Dendritic cell treated with granulocyte-macrophage colony-stimulating factor and Interleukin-4, amounts not matched to agents 40 ng/mL and 50 ng/mL, for 4 days (primary cell): Measurements from ENCODE around the gene INSIG2.

Source experiments
- H3K27ac Mint-ChIP-seq: one replicate; pipeline ENCODE4 v1.8.0; 2022; ENCODE audit warnings: mild to moderate bottlenecking, mixed read lengths
- H3K27me3 Mint-ChIP-seq: one replicate; pipeline ENCODE4 v1.8.0; 2022; ENCODE audit warnings: mild to moderate bottlenecking, mixed read lengths
- H3K36me3 Mint-ChIP-seq: one replicate; pipeline ENCODE4 v1.8.0; 2022; ENCODE audit warnings: low read depth, mixed read lengths
- H3K4me1 Mint-ChIP-seq: one replicate; pipeline ENCODE4 v1.8.0; 2022; ENCODE audit warnings: low read depth, mixed read lengths
- H3K4me3 Mint-ChIP-seq: one replicate; pipeline ENCODE4 v1.8.0; 2022; ENCODE audit warnings: mild to moderate bottlenecking, moderate library complexity, mixed read lengths
- H3K9me3 Mint-ChIP-seq: one replicate; pipeline ENCODE4 v1.8.0; 2022; ENCODE audit warnings: mixed read lengths
- intact Hi-C: fragments of 100-400 bp; cut with micrococcal nuclease; formaldehyde crosslinking; loops from one replicate; pipeline ENCODE4 v1.15.0; 2022

The INSIG2 gene

GRCh38 chr2:118145207-118145606 is 56.9 kb downstream of the INSIG2 start:
- no peaks in the 10 kb centered on the region for H3K9me3 Mint-ChIP-seq
- H3K27me3 Mint-ChIP-seq = peaks cover 2% of the 10 kb centered on the region
- no peak overlapping the region for H3K4me3 Mint-ChIP-seq
- intact Hi-C loops = loop anchor here (2.0 kb wide), 1 partner anchor 14 kb away; no protein-coding TSS in a partner anchor
- no peak overlapping the region for H3K27ac Mint-ChIP-seq
- H3K36me3 Mint-ChIP-seq = no peaks in the 10 kb centered on the region
- H3K4me1 Mint-ChIP-seq = peaks cover 4% of the 10 kb centered on the region

GRCh38 chr2:118145806-118146205 is 57.5 kb downstream of the INSIG2 start:
- peaks cover 2% of the 10 kb centered on the region for H3K27me3 Mint-ChIP-seq
- H3K9me3 Mint-ChIP-seq = no peaks in the 10 kb centered on the region
- no peak overlapping the region for H3K4me3 Mint-ChIP-seq
- peaks cover 9% of the 10 kb centered on the region for H3K4me1 Mint-ChIP-seq
- intact Hi-C loops = loop anchor here (2.0 kb wide), 1 partner anchor 13 kb away; no protein-coding TSS in a partner anchor
- H3K36me3 Mint-ChIP-seq = no peaks in the 10 kb centered on the region
- no peak overlapping the region for H3K27ac Mint-ChIP-seq

- H3K9me3 Mint-ChIP-seq = no peaks in the 10 kb centered on the region
- peaks cover 2% of the 10 kb centered on the region for H3K27me3 Mint-ChIP-seq
- H3K36me3 Mint-ChIP-seq = no peaks in the 10 kb centered on the region
- H3K27ac Mint-ChIP-seq = no peak overlapping the region
- H3K4me1 Mint-ChIP-seq = peaks cover 16% of the 10 kb centered on the region
- intact Hi-C loops = no loop called here
- H3K4me3 Mint-ChIP-seq = no peak overlapping the region
These were observed 58.3 kb downstream of the INSIG2 start for GRCh38 chr2:118146315-118147283.

GRCh38 chr2:118148133-118148532 is 59.9 kb downstream of the INSIG2 start:
- H3K27me3 Mint-ChIP-seq = peaks cover 5% of the 10 kb centered on the region
- no peak overlapping the region for H3K4me3 Mint-ChIP-seq
- H3K27ac Mint-ChIP-seq = no peak overlapping the region
- no peaks in the 10 kb centered on the region for H3K36me3 Mint-ChIP-seq
- H3K9me3 Mint-ChIP-seq = no peaks in the 10 kb centered on the region
- H3K4me1 Mint-ChIP-seq = peaks cover 16% of the 10 kb centered on the region
- intact Hi-C loops = loop anchor here (2.0 kb wide), 1 partner anchor 101 kb away; no protein-coding TSS in a partner anchor

DNA sequence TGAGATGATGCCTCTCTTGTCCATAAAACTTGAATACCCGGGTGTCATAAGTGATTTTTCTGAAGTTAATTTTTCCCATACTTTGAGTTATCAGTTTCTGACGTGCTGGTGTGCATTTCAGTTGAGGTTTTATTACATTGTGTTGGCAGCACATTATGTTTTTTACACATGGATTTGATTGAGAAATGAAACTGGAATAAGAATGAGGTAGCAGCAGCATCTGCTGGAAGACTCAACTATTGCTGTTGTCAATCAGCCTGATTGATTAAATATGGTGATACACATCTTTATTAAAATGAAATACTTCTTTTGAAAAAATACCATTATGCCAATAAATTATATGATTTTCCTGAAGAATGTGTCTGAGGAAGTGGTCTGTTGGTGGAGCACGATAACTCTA is 60.5 kb downstream of the INSIG2 start:
- peaks cover 16% of the 10 kb centered on the region for H3K4me1 Mint-ChIP-seq
- intact Hi-C loops = loop anchor here (2.0 kb wide), 1 partner anchor 102 kb away; no protein-coding TSS in a partner anchor
- no peak overlapping the region for H3K4me3 Mint-ChIP-seq
- H3K9me3 Mint-ChIP-seq = no peaks in the 10 kb centered on the region
- no peaks in the 10 kb centered on the region for H3K36me3 Mint-ChIP-seq
- H3K27ac Mint-ChIP-seq = no peak overlapping the region
- H3K27me3 Mint-ChIP-seq = peaks cover 5% of the 10 kb centered on the region

DNA sequence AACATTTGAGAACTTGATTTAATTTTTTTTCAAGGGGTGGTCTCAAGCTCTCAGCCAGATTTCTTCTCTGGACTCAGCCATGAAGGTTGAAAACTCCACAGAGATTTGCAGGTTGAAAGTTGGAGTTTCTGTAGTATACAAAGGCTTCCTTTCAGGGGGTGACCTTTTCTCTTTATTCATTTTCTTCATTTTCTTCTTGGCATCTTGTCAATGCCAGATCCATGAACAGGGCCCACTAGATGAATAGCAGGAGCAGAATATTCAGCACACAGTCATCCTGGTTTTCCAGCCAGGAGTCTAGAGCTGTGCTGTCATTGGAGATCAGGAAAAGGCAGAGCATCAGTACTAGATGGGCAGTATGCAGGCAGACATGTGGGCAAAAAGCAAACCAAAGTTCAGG is 62.0 kb downstream of the INSIG2 start:
- H3K36me3 Mint-ChIP-seq = no peaks in the 10 kb centered on the region
- H3K27ac Mint-ChIP-seq = no peak overlapping the region
- peaks cover 3% of the 10 kb centered on the region for H3K27me3 Mint-ChIP-seq
- intact Hi-C loops = no loop called here
- H3K4me3 Mint-ChIP-seq = no peak overlapping the region
- peaks cover 16% of the 10 kb centered on the region for H3K4me1 Mint-ChIP-seq
- no peaks in the 10 kb centered on the region for H3K9me3 Mint-ChIP-seq

- H3K9me3 Mint-ChIP-seq = no peaks in the 10 kb centered on the region
- intact Hi-C loops = no loop called here
- peaks cover 3% of the 10 kb centered on the region for H3K27me3 Mint-ChIP-seq
- H3K4me3 Mint-ChIP-seq = no peak overlapping the region
- H3K27ac Mint-ChIP-seq = no peak overlapping the region
- H3K36me3 Mint-ChIP-seq = no peaks in the 10 kb centered on the region
- H3K4me1 Mint-ChIP-seq = peaks cover 11% of the 10 kb centered on the region
These were observed 63.6 kb downstream of the INSIG2 start for GRCh38 chr2:118151831-118152230.

GRCh38 chr2:118153433-118153832 is 65.2 kb downstream of the INSIG2 start:
- Mint-ChIP-seq H3K27me3 (peaks cover 7% of the 10 kb centered on the region), H3K9me3 (no peaks in the 10 kb centered on the region), H3K27ac (no peak overlapping the region), H3K36me3 (no peaks in the 10 kb centered on the region), H3K4me3 (no peak overlapping the region), H3K4me1 (peaks cover 11% of the 10 kb centered on the region)
- intact Hi-C loops = no loop called here

DNA sequence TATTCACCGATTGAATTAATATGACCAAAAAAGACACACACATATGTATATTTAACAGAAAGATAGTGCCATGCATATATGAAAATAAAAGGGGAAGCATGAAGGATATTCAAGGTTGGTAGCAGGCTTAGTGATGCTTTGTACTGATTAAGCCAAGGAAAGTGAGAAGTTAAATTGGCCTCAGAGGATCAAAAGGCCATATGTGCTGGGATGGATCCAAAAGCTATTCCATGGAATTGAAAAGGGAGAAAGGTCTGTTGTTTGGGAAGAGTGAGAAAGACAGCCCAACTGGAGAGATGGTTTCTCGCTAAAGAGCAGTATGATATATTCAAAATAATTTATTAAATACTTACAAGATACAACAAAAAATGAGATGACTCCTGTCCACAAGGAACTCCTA is 65.9 kb downstream of the INSIG2 start:
- Mint-ChIP-seq H3K27me3 (peaks cover 11% of the 10 kb centered on the region), H3K9me3 (no peaks in the 10 kb centered on the region), H3K27ac (no peak overlapping the region), H3K4me1 (peaks cover 11% of the 10 kb centered on the region), H3K36me3 (no peaks in the 10 kb centered on the region), H3K4me3 (no peak overlapping the region)
- intact Hi-C loops = no loop called here
